Chondrocyte (in vitro differentiated cells): ENCODE data around the gene MUC5AC. TPM values are rescaled to one million over a fixed set of nuclear protein-coding genes. Genes with fewer than 3 reads are reported as not detected.
"Not testable (repeated sequence)": the region's sequence is repeated elsewhere in the genome, so short reads cannot be mapped to it uniquely, and the experiment has no call there.

Source experiments
- DNase-seq: peaks from one replicate; pipeline ENCODE4 v3.0.0; 2021; ENCODE audit warnings: mixed read lengths, low spot score
- H3K27ac Mint-ChIP-seq: one replicate; pipeline ENCODE4 v1.8.0; 2021; ENCODE audit warnings: mild to moderate bottlenecking, moderate library complexity, mixed read lengths; ENCODE audit not compliant: unreplicated experiment
- H3K27me3 Mint-ChIP-seq: 2 replicates; pipeline ENCODE4 v1.8.0; 2021; ENCODE audit warnings: low read depth, mixed read lengths
- H3K36me3 Mint-ChIP-seq: 2 replicates; pipeline ENCODE4 v1.8.0; 2021; ENCODE audit warnings: low read depth, mixed read lengths
- H3K4me1 Mint-ChIP-seq: 2 replicates; pipeline ENCODE4 v1.8.0; 2021; ENCODE audit warnings: low read depth, mild to moderate bottlenecking, mixed read lengths
- H3K4me3 Mint-ChIP-seq: one replicate; pipeline ENCODE4 v1.8.0; 2021; ENCODE audit warnings: mild to moderate bottlenecking, moderate library complexity, mixed read lengths; ENCODE audit not compliant: unreplicated experiment
- H3K9me3 Mint-ChIP-seq: 2 replicates; pipeline ENCODE4 v1.8.0; 2021; ENCODE audit warnings: low read depth, mixed read lengths
- CTCF ChIP-seq: fragments of 200-600 bp; sonication (generic); IDR thresholded peaks from 2 replicates; pipeline ENCODE4 v1.5.0; 2021; ENCODE audit warnings: antibody characterized with exemption, mild to moderate bottlenecking, moderate library complexity
- total RNA-seq: library from RNA; stranded (reverse); gene quantifications from 3 replicates; pipeline ENCODE4 v1.2.1, GENCODE V29; 2021

Gene MUC5AC
- total RNA-seq, 1 donor from 2014 or later = not detected

GRCh38 chr11:1240771-1241170 is 83.0 kb downstream of the MUC5AC start:
- no peaks in the 10 kb centered on the region for H3K36me3 Mint-ChIP-seq

GRCh38 chr11:1241706-1242105 is 84.0 kb downstream of the MUC5AC start:
- H3K4me3 Mint-ChIP-seq = no peak overlapping the region
- no peak for TF ChIP-seq CTCF
- no peaks in the 10 kb centered on the region for H3K36me3 Mint-ChIP-seq
- H3K27me3 Mint-ChIP-seq = no peaks in the 10 kb centered on the region
- no peak for DNase-seq
- no peaks in the 10 kb centered on the region for H3K9me3 Mint-ChIP-seq
- no peaks in the 10 kb centered on the region for H3K4me1 Mint-ChIP-seq
- H3K27ac Mint-ChIP-seq = no peak overlapping the region

More at GRCh38 chr11:1240771-1241170, 83.0 kb downstream of the MUC5AC start:
- H3K4me3 Mint-ChIP-seq = no peak overlapping the region
- no peaks in the 10 kb centered on the region for H3K4me1 Mint-ChIP-seq
- H3K27me3 Mint-ChIP-seq = peaks cover under 1% of the 10 kb centered on the region
- no peak for DNase-seq
- no peak for TF ChIP-seq CTCF
- H3K27ac Mint-ChIP-seq = no peak overlapping the region
- no peaks in the 10 kb centered on the region for H3K9me3 Mint-ChIP-seq

- Mint-ChIP-seq H3K4me1 (no peaks in the 10 kb centered on the region), H3K4me3 (no peak overlapping the region), H3K27me3 (no peaks in the 10 kb centered on the region), H3K9me3 (no peaks in the 10 kb centered on the region), H3K36me3 (no peaks in the 10 kb centered on the region), H3K27ac (no peak overlapping the region)
- no peak for TF ChIP-seq CTCF
- no peak for DNase-seq
Observed at GRCh38 chr11:1242289-1242688, 84.5 kb downstream of the MUC5AC start.

- not testable (repeated sequence) for H3K27me3 Mint-ChIP-seq, H3K27ac Mint-ChIP-seq, H3K9me3 Mint-ChIP-seq, H3K4me1 Mint-ChIP-seq, H3K36me3 Mint-ChIP-seq, H3K4me3 Mint-ChIP-seq, DNase-seq
Observed at GRCh38 chr11:1242751-1243150, 85.0 kb downstream of the MUC5AC start.

GRCh38 chr11:1243521-1243920 is 85.8 kb downstream of the MUC5AC start:
- DNase-seq, H3K9me3 Mint-ChIP-seq, H3K4me1 Mint-ChIP-seq, H3K36me3 Mint-ChIP-seq, H3K27me3 Mint-ChIP-seq, H3K27ac Mint-ChIP-seq, H3K4me3 Mint-ChIP-seq: not testable (repeated sequence)

GRCh38 chr11:1244557-1244956 is 86.8 kb downstream of the MUC5AC start:
- H3K4me3 Mint-ChIP-seq, H3K36me3 Mint-ChIP-seq, H3K27ac Mint-ChIP-seq, H3K27me3 Mint-ChIP-seq, H3K9me3 Mint-ChIP-seq, DNase-seq, H3K4me1 Mint-ChIP-seq: not testable (repeated sequence)

GRCh38 chr11:1245717-1246116 is 88.0 kb downstream of the MUC5AC start:
- H3K36me3 Mint-ChIP-seq, H3K27me3 Mint-ChIP-seq, H3K9me3 Mint-ChIP-seq, H3K27ac Mint-ChIP-seq, H3K4me1 Mint-ChIP-seq, H3K4me3 Mint-ChIP-seq, DNase-seq: not testable (repeated sequence)

- H3K9me3 Mint-ChIP-seq, H3K36me3 Mint-ChIP-seq, DNase-seq, H3K27me3 Mint-ChIP-seq, H3K4me1 Mint-ChIP-seq, H3K4me3 Mint-ChIP-seq, H3K27ac Mint-ChIP-seq: not testable (repeated sequence)
Observed at GRCh38 chr11:1246301-1246700, 88.5 kb downstream of the MUC5AC start.

- not testable (repeated sequence) for DNase-seq, H3K4me1 Mint-ChIP-seq, H3K27me3 Mint-ChIP-seq, H3K27ac Mint-ChIP-seq, H3K9me3 Mint-ChIP-seq, H3K4me3 Mint-ChIP-seq, H3K36me3 Mint-ChIP-seq
Observed at GRCh38 chr11:1247026-1247425, 89.3 kb downstream of the MUC5AC start.

- H3K27ac Mint-ChIP-seq, H3K4me3 Mint-ChIP-seq, H3K4me1 Mint-ChIP-seq, H3K9me3 Mint-ChIP-seq, H3K36me3 Mint-ChIP-seq, DNase-seq, H3K27me3 Mint-ChIP-seq: not testable (repeated sequence)
Observed at GRCh38 chr11:1248951-1249350, 91.2 kb downstream of the MUC5AC start.

- not testable (repeated sequence) for H3K36me3 Mint-ChIP-seq, H3K4me3 Mint-ChIP-seq, H3K27me3 Mint-ChIP-seq, DNase-seq, H3K9me3 Mint-ChIP-seq, H3K4me1 Mint-ChIP-seq, H3K27ac Mint-ChIP-seq
Observed at GRCh38 chr11:1250411-1250810, 92.7 kb downstream of the MUC5AC start.
